T-helper 9 cell (primary cell): ENCODE measurements around the gene CAPZA1.
"Not testable (repeated sequence)": the region's sequence is repeated elsewhere in the genome, so short reads cannot be mapped to it uniquely, and the experiment has no call there.

Experiments used
- DNase-seq: peaks from one replicate; pipeline ENCODE4 v3.0.0-alpha.2; 2020
- total RNA-seq, 2 donors: gene quantifications; one replicate each; lab custom pipeline; 2026; lab: John Stamatoyannopoulos, UW

CAPZA1 gene
- total RNA-seq, result 182 to 354 reads per million in 2 donors

DNA sequence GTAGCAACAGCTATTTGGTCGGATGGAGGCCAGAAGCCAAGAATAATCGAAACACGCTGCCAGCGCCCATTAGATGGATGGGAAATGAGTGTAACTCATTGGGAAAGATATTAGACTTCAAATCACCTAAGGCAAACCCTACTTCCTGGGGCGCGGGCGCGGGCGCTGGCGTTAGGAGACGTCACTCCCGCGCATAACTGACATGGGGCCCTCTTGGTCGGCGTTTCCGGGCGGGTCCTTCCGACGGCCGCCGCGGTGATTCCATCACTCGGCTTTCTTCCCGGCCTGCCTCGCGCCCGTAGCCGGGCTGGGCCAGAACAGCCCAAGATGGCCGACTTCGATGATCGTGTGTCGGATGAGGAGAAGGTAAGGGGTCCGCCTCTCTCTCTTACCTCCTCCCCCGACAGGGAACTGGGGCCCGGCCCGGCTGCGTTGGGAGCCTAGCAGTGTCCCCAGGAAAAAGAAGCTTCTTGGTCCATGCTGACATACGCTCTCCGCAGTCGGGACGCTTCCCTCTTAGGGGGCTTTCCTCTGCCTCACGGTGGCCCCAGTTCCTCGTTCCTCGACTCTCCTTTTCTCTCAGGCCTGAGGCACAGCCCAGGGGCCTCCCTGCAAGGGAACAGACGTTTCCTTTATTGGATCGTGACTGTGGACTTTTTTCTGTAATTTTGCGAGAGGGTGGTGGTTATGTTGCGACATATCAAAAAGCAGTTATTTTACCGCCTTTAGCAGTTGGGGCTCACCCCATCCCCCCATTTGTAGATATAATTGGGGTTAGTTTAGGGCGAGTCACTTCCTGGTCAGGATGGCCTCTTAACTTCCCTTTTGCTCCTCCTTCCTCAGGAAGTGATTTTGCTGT lies at the start of gene CAPZA1:
Gene CAPZA1, plus strand, starts transcription at position 315 of the 859 bp plus-strand sequence. Its CDS starts 13 bp downstream, at position 328.
- peak; percentile 83 for DNase-seq

DNA sequence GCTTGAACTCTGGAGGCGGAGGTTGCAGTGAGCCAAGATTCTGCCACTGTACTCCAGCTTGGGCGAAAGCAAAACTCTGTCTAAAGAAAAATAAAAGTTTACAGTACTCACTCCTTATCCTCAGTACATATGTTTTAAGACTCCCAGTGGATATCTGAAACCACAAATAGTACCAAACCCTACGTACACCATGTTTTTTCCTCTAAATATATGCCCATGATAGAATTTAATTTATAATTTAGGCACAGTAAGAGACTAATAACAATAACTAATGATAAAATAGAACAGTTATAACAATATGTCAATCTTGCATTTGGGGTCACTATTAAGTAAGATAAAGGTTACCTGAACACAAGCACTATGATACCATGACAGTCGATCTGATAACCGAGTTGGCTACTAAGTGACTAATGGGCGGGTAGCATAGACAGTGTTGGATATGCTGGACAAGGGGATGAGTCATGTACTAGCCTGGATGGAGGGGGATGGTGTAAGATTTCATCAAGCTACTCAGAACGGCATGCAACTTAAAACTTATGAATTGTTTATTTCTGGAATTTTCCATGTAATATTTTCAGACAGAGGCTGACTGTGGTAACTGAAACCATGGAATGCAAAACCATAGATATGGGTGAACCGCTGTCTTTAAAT lies 44.4 kb upstream of the CAPZA1 start:
- DNase-seq, result no peak

DNA sequence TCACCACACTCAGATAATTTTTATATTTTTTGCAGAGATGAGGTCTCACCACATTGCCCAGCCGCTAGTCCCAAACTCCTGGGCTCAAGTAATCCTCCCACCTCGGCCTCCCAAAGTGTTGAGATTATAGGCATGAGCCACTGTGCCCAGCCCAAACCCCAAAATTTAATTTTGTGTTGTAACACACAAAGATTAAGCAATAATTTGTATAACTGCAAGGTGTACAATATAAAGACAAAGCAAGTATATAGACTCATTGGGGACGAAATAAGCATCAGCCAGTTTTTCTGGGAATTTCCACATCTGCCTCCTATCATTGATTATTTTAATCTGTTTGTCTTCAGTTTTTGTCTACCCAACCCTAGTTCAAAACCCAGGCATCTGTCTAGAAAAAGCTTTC lies 43.4 kb upstream of the CAPZA1 start:
- DNase-seq, result no peak

DNA sequence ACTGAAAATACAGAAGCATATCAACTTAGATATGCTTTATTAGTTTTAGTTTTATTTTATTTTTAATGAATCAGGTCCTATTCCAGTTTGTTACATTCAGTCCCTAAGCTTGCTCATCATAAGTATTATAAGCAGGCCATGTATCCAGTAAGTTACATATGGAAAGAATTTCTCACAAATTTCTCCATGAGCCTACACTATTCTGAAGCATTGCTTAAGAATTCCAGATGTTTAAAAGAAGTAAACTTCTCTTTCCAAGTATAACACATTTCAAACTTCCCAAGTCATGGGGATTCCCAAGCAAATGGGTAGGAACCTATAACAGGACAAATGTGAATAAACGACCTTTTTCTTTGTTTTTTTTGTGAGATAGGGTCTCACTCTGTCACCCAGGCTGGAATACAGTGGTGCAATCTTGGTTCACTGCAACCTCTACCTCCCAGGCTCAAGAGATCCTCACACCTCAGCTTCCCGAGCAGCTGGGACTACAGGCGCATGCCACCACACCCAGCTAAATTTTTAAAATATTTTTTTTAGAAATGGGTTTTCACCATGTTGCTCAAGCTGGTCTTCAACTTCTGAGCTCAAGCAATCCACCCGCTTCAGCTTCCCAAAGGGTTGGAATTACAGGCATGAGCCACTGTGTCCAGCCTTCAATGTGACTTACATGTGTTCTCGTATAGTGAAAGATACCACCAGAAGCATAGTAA lies 39.7 kb upstream of the CAPZA1 start:
- DNase-seq, result no peak

DNA sequence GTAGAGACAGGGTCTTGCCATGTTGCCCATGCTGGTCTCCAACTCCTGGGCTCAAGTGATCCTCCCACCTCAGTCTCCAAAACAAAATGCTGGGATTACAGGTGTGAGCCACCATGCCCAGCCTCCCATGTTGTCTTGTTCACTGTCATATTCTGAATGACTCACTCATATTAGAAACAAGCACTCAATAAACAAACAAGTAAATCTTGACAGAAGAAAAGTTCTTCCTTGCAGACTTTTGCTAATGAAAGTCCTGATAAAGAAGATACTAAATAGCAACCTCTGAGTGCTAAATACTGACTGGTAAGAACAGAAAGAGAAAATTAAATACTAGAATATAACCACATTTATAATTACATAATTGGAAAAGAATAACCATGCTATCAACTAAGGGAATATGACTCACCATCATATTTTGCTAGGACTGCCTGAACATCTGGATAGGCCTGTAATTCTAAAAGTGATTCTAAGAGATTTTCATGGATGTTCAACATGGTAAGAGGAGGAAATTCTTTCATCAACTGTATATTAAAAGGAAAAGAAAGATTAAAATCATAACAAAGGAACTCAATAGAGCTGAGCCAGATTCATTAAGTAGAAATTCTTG lies 37.9 kb upstream of the CAPZA1 start:
- no peak for DNase-seq

DNA sequence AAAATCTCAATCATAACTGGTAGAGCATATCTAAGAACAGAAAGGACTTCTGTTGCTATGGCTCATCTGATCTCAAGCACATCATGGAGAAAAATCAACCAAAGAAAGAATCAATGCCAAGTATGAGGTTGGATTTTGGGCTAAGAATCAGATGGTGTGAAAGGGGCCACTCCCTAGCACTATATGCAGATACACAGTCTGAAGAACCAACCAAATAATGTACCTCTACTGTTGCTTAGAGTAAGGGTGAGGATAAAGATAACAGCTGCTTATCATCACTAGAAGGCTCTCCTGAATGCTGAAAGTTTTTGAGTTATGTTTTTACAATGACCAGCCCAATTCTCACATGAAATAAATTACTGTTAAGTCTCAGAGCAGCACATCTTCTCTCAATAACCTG lies 36.3 kb upstream of the CAPZA1 start:
- DNase-seq, result no peak

DNA sequence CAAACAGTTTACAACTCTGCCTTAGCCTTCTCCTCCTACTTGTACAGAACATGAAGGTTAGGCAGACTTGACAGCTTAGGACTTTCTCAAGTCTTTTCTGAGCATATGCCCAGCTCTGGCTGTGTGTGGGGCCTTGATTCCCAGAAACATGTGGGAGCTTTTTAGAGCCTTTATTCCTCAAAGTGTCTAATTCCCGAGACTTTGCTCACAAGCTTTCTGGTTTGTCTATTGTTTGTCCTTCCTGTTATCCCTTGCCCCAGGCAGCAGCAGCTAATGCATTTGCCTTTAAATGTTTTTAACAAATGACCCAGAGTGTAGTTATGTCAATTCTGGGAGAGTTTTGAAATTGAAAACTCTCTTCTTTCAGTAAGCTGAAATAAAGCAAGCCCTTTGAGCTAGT lies 29.9 kb upstream of the CAPZA1 start:
- no peak for DNase-seq

DNA sequence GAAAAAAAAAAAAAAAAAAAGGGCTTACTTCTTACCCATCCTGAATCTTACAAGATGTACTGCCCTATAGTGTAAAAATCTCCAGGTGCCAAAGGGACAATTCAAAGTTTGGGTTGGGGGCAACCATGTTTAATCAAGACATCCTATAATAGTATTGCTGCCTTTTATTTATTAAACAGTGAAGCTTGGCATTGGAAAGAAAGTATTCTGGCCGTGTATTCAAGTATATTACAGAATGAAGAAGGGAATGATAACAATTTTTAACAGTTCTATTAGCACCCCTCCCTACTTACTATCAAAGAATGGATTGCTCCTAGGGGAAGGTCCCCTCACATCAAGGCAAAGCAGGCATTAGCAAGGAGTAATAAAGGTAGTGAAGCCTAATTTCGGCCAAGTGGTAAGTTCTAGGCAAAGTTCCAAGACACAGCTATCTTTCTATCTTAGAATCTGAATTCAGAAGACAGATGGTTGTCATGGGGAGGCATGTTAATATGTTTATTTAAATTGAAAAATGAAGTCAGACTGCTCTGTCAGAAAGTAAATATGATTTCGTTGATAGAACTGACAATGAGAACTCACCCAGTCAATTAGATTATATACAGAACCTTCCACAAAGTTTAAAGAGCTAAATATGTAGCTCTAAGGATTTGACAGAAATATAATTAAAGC lies 25.3 kb upstream of the CAPZA1 start:
- DNase-seq, result no peak

DNA sequence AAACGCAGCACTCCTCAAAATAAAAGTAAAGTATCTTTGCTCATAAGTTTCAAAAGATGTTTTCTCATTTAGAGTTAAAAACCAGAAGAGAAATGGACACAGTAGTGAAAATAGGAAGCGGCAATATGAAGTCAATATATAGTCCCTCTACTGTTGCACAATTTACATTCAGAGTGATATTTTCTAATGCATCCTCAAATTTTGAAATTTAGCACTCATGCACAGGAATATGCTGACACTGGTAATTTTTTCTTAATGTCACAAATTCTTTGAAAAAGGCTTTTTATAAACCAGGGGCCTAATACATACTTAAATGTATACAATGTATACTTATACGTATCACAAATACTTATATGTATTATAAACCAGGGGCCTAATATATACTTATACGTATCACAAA lies 20.2 kb upstream of the CAPZA1 start:
- no peak for DNase-seq

DNA sequence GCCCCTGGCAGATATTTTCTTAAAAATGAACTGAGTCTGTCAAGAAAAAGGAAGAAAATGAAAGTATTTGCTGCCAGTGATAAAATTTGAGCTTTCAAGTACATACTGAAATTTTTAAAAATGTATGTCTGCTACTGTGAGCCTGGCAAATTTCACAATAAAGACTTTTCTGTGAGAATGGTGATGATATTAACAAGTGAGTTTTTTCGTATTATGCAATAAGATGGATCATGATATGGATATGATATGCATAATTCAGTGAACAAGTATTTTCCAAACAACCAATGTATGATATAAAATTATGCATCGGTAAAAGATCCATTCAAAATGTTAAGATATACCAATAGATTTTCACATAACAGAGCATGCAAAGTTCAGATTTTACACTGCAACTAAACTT lies 16.6 kb upstream of the CAPZA1 start:
- DNase-seq, result no peak

DNA sequence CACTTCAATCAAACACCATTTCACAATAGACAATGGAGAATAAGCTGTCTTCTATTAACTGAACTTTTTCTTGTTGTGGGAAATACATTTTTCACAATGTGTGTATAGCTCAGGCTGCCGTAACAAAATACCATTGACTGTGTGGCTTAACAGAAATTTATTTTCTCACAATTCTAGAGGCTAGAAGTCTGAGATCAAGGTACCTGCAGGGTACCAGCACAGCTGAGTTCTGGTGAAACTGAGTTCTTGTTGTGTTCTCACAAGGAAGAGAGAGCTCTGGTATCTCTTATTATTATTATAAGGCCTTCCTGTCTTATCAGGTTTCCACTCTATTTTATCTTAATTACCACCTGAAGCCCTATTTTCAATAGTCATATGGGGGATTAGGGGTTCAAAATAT lies 16.1 kb upstream of the CAPZA1 start:
- no peak for DNase-seq

DNA sequence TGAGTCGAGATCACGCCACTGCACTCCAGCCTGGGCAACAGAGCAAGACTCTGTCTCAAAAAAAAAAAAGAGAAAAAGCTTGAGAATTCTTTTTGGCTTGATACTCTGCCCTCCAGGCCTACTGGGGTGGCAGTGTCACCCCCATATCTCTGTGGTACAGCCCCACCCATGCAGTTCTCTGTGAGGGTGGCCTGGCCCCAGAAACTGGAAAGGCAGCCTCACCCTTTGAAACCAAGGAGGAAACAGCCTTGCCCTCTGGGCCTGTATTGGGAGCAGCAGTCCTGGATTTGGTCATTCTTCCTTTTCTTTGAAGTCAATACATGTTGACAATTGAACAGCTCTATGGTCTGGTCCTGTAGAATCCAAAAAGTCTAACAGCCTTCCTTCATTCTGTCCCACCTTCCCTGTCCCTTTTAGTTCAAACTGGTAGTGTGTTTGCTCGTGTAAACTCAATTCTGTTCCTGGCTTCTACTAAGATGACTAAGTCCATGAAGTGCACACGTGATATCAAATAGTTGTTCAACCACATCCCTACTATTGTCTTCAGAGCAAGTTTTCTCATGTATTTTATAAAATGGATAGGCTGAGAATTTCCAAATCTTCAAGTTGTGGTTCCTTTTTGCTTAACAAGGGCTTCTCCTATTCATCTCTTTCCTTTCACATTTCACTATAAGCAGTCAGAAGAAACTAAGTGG lies 13.9 kb upstream of the CAPZA1 start:
- no peak for DNase-seq

DNA sequence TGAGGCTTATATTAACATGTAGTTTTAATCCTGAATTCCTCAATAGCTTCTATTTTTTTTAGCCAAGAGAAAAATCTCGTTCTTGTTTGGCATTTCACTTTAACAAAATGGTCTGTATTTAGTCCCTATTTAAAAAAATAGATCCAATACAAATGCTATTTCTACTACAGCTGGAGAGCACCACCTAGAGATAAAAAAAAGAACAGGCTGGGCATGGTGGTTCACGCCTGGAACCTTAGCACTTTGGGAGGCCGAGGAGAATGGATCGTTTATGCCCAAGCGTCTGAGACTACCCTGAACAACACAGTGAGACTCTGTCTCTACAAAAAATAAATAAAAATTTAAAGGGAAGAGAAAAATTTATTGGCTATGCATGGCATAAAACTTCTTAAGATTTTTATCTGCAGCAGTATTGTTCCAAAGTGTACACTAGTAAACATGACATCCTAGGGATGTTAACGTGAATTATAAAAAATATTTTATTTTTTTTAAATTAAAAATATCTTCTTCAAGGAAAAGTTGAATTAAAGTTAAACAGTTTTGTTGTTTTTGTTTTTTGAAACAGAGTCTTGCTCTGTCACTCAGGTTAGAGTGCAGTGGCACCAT lies 5.1 kb upstream of the CAPZA1 start:
- DNase-seq, result no peak

DNA sequence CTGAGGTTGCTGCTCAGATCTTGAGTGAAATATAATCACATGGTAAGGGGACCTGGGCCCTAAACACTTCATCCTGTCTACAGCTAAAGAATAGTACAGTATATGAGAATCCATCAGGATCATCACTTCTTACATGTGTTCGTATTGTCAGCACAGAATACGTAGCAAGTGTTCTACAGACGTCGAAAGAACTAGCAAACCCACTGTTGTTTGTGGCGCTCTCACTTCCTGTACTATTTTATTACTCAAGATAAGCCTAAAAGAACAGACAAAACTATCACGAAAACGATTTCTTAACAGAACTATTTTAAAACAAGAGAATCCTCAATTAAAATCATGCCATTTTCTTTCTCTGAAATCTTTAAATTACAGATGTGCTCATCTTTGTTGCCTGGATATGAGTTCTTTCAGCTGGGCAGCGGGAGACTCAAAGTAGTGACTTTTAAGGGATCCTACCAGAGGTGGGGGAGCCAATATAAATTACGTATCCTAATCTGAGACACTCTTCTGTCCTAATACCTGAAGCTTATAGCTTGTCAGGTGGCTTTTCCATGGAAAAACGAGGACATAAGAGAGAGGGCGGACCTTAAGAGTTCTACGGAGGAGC lies 1.4 kb upstream of the CAPZA1 start:
- no peak for DNase-seq

DNA sequence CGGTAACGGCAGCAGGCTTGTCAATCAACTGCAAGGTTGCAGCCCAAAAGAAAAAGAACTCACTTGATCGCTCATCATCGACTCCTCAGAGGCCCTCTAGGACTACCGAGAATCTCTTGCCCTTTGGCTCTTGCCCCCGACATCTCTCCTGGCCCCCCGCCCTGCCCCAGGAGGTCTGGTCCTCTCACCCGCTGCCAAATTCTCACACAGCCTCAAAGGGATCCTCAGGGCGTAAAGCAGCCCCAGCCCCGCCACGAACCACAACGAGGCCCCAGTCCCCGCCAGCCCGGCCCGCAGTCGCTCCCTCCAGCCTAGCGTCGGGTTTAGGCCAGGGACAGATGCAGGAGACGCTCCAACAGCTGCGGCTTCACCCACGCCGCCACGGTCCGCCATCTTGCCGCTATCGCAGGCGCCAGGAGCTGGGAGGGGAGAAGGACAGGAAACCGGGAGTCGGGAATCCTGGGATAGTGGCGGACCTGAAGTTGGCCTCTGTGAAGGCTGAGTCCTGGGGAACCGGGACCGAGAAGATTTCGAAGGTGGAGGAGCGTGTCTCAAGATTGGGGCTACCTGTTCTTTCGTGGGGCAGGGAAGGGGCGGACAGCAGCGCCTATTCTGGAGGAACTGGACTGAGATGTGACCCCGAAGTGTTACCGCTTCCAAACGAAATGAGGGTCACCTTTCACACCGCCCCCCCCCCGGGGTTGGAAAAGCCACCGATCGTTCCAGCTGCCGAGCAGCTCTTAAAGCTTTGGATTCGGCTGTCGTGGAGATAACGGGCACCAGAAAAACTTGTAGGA lies 713 bp upstream of the CAPZA1 start, which contains the start of gene ST7L:
Gene ST7L, minus strand, starts transcription at position 421 of the 797 bp plus-strand sequence. Its CDS starts 28 bp downstream, at position 393.
- DNase-seq, result peak; percentile 53

DNA sequence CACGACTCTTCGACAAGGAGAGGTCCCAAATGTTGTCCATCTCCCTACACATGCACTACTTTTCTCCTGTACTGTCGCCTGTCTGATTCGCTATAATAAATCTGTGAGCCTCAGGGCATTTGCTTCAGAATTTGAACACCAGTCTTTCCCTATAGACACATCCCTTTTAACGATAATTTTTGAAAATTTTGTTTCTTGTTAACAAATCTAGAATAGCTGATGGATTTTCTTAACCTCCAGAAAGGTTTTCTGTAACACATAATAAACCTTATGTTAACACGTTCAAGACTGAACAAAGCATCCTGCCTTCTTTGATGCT lies 704 bp downstream of the CAPZA1 start:
- DNase-seq, result no peak

DNA sequence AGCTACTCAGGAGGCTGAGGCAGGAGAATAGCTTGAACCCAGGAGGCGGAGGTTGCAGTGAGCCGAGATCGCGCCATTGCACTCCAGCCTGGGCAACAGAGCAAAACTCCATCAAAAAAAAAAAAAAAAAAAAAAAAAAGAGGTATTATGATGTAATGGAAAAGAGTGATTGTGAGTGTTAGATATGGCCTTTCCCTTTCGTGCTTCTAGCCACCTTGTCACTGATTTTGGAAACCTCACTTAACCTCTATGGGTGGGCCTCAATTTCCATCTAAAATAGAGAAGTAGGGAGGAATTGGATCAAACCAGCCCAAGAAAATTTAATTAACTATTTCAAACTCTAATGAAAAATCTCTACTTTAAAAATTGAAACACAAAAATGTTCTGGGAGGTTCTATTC lies 4.9 kb downstream of the CAPZA1 start:
- not testable (repeated sequence) for DNase-seq

DNA sequence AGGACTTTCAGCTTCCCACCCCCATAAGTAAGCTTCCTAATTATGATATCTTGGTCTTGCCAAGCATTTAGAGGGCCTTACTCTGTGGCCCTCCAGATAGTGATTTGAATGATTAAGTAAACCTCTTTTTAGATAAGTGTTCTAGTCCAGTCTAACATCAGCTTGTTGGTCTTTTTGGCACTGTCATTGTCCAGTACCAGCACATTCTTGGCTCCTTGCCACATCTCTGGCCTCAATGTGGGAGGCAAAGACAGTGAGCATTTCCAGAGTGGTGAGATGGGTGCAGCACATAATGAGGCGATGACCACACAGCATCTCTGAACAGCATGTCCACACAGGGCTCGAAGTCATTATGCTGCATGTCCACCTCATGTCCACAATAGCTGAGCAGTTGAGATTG lies 6.1 kb downstream of the CAPZA1 start:
- DNase-seq, result no peak

DNA sequence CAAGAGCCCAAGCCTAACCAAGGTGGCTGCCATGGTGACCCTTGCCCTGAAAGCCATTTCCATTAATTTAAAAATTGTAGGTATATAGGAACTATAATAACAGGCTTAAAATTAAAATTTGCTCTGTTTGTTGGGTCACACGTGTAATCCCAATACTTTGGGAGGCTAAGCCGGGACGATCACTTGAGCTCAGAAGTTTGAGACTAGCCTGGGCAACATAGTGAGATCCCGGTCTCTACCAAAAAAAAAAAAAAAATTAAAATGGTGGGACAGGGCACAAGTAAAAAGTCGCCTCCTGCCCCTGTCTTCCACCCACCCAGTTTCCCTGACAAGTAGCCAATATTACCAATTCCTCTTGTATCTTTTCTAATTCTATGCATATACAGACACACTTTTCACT lies 6.6 kb downstream of the CAPZA1 start:
- DNase-seq, result no peak

DNA sequence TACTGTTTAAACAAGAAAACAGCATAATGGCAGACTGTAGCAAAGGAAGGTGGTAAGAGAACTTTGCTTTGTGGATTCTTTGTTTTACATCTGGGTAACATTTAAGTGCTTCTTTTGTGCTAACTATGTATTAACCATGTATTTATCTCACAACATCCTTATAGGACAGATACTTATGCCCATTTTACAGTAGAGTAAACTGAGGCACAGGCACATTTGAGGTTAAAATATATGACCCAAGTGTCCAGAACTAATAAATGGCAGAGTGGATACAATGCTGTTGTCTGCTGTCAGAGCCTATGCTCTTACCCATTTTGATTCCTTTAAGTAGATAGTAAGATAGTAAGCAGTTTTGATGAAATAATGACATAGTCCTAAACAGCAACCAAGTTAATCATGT lies 7.3 kb downstream of the CAPZA1 start:
- DNase-seq, result no peak
